ENCODE results near the gene EAF1. TPM values are rescaled to one million over a fixed set of nuclear protein-coding genes. Genes with fewer than 3 reads are reported as not detected.

Gene EAF1
- total RNA-seq, 1 donor from 2014 or later: 30.7 TPM

- no peak for DNase-seq
Observed at GRCh38 chr3:15486979-15487378, 59.6 kb downstream of the EAF1 start.

GRCh38 chr3:15488002-15488401 lies 60.6 kb downstream of the EAF1 start:
- DNase-seq: no peak

GRCh38 chr3:15490158-15490557 lies 62.8 kb downstream of the EAF1 start:
- no peak for DNase-seq

GRCh38 chr3:15491143-15491542 lies 63.7 kb downstream of the EAF1 start:
- DNase-seq: no peak

Small RNAs within 50 kb of the gene (small RNA-seq; reads per million reads assigned to genes)
- gene RNU6-1024P: not detected

Other genes with a start within 250 kb of the EAF1 start
- 49.0 TPM for gene CAPN7, start 221.4 kb upstream of the EAF1 start, total RNA-seq
- 61.6 TPM for gene SH3BP5, start 95.0 kb upstream of the EAF1 start, total RNA-seq
- gene METTL6, start 54 bp upstream of the EAF1 start, total RNA-seq: 89.2 TPM
- 3.0 TPM for gene COLQ, start 94.1 kb downstream of the EAF1 start, total RNA-seq
- 38.4 TPM for gene HACL1, start 174.0 kb downstream of the EAF1 start, total RNA-seq
- 19.5 TPM for gene BTD, start 174.1 kb downstream of the EAF1 start, total RNA-seq